NCI-H460 (cell line): ENCODE data around the gene DHDH. TPM values are rescaled to one million over a fixed set of nuclear protein-coding genes. Genes with fewer than 3 reads are reported as not detected.
"Not testable (repeated sequence)": the region's sequence is repeated elsewhere in the genome, so short reads cannot be mapped to it uniquely, and the experiment has no call there.

Experiments
- DNase-seq: peaks from one replicate; pipeline ENCODE4 v3.0.0-alpha.2; 2016; ENCODE audit warnings: low read depth; ENCODE audit errors: extremely low read depth
- total RNA-seq: library from RNA; depleted of rRNA; stranded (reverse); fragments of >200 nt; shearing (Covaris generic); gene quantifications from 2 replicates; pipeline ENCODE4 v1.2.3, GENCODE V29; 2014

DHDH gene
- total RNA-seq, 1 experiment from 2014 or later: not detected

DNA sequence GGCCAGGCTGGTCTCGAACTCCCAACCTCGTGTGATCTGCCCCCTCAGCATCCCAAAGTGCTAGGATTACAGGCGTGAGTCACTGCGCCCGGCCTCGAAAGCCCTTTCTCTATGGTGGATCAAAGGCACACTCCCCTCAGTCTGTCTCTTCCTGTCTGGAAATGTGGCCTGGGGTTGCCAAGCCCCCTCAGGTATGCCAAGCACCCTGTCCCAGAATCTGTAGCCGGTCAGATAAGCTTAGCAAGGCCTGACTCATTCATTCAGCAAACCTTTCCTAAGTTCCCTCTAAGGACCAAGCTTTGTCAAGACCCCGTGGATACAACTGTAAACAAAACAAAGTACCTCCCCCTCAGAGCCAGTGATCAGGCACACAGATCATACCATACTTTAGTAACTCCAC is 19.3 kb upstream of the DHDH start:
- DNase-seq: no peak

DNA sequence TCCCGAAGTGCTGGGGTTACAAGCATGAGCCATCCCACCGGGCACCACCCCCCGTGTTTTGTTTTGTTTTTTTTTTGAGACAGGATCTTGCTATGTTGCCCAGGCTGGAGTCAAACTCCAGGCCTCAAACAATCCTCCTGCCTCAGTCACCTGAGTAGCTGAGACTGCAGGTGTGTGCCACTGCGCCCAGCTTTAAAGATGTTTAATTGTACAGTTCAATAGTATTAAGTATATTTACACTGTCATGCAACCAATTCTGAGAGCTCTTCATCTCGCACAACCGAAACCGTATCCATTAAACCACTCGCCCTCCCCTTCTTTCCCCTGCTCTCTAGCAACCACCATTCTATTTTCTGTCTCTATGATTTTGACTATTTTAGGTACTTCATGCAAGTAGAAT is 17.7 kb upstream of the DHDH start:
- no peak for DNase-seq

DNA sequence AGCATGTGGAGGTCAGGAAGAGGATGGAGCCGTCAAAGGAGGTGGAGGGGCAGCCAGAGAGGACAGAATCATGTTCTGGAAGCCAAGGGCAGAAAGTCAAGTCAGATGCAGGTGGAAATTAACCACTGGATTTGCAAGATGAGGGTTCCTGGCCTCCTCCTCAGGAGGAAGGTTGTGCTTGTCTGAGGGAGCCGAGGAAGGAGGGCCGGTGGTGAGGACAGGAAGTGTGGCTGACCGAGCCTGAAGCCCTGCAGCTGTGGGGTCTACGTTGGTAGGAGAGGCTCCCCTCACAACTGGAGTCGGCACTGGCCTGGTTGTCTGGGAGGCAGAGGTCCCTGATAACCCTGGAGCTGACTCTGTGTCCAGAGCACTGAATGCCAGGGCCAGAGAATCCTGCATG is 15.4 kb upstream of the DHDH start:
- DNase-seq: no peak

DNA sequence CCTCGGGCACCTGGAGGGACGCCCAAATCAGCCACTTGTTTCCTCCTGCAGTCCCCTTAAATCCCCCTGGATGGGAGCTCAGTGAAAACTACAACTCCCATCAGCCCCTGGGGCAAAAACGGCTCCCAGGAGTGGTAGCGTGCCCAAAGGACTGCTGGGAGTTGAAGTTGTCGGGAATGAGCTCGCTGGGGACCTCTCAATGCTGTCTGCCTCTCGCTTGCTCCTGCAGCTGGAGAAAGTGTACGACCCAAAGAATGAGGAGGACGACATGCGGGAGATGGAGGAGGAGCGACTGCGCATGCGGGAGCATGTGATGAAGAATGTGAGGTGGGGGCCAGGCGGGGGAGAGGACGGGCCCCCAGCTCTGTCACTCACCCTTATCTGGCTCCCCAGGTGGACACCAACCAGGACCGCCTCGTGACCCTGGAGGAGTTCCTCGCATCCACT is 14.7 kb upstream of the DHDH start:
- no peak for DNase-seq

DNA sequence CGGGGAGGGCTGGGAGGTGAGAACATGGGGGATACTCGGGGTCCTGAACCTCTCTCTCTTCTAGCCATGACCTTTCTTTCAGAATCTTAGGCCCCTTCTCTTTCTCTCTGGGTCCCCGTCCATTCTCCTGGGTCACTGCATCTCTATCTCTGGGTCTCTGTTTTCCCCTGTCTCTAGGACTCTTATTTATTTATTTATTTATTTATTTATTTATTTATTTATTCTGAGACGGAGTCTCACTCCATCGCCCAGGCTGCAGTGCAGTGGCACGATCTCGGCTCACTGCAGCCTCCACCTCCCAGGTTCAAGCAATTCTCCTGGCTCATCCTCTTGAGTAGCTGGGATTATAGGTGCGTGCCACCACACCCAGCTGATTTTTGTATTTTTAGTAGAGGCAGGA is 14.2 kb upstream of the DHDH start:
- DNase-seq: not testable (repeated sequence)

DNA sequence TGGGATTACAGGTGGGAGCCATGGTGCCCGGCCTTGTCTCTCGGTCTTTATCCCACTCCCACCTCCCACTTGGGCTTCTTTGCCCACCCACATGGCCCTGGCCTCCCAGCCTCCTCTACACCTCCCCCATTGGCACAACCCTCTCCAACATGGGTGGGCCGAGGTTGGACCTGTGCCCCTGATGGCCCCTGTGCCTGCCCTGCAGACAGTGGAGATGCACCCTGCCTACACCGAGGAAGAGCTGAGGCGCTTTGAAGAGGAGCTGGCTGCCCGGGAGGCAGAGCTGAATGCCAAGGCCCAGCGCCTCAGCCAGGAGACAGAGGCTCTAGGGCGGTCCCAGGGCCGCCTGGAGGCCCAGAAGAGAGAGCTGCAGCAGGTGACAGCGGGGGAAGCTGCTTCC is 12.6 kb upstream of the DHDH start:
- no peak for DNase-seq

DNA sequence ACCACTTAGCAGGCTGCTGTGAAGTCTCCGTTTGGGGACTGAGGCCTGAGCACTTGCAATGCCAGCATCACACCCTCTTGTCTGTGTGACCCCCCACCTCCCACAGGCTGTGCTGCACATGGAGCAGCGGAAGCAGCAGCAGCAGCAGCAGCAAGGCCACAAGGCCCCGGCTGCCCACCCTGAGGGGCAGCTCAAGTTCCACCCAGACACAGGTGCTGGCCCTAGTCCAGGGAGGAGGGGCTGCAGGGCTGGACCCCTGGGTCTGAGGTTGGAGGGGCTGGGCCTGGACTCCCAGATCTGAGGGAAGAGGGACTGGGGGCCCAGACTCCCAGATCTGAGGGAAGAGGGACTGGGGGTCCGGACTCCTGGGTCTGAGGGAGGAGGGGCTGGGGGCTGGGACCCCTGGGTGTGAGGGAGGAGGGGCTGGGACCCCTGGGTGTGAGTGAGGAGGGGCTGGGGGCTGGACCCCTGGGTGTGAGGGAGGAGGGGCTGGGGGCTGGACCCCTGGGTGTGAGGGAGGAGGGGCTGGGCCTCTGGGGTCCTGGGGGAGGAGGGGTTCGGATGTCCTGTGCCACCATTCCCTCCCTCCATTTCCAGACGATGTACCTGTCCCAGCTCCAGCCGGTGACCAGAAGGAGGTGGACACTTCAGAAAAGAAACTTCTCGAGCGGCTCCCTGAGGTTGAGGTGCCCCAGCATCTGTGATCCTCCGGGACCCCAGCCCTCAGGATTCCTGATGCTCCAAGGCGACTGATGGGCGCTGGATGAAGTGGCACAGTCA is 11.6 kb upstream of the DHDH start:
- no peak for DNase-seq

DNA sequence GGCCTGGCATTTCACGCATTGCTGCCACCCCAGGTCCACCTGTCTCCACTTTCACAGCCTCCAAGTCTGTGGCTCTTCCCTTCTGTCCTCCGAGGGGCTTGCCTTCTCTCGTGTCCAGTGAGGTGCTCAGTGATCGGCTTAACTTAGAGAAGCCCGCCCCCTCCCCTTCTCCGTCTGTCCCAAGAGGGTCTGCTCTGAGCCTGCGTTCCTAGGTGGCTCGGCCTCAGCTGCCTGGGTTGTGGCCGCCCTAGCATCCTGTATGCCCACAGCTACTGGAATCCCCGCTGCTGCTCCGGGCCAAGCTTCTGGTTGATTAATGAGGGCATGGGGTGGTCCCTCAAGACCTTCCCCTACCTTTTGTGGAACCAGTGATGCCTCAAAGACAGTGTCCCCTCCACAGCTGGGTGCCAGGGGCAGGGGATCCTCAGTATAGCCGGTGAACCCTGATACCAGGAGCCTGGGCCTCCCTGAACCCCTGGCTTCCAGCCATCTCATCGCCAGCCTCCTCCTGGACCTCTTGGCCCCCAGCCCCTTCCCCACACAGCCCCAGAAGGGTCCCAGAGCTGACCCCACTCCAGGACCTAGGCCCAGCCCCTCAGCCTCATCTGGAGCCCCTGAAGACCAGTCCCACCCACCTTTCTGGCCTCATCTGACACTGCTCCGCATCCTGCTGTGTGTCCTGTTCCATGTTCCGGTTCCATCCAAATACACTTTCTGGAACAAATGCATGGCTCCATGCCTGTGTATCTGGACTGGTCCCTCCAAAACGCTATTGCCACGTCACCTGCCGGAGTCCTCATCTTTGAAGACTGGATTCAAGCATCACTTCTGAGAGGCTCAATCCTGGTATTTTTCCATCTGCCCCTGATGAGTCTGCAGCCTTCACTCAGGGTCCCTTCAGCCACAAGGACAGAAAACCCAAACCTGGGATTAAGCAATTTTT is 10.7 kb upstream of the DHDH start:
- DNase-seq: no peak

DNA sequence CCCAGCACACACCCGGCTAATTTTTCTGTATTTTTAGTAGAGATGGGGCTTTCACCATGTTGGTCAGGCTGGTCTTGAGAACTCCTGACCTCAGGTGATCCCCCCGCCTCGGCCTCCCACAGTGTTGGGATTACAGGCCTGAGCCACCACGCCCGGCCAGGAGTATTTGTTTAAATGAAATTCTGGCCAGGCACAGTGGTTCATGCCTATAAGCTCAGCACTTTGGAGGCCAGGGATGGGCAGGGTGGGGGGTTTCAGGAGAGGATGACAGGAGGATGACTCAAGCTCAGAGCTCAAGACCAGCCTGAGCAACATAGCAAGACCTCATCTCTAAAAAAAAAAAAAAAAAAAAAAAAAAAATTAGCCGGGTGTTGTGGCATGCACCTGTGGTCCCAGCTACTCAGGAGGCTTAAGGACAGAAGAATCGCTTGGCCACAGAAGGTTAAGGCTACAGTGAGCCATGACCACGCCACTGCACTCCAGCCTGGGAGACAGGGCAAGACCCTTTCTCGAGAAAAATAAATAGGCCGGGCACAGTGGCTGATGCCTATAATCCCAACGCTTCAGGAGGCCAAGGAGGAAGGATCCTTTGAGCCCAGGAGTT is 8.2 kb upstream of the DHDH start:
- DNase-seq: no peak

DNA sequence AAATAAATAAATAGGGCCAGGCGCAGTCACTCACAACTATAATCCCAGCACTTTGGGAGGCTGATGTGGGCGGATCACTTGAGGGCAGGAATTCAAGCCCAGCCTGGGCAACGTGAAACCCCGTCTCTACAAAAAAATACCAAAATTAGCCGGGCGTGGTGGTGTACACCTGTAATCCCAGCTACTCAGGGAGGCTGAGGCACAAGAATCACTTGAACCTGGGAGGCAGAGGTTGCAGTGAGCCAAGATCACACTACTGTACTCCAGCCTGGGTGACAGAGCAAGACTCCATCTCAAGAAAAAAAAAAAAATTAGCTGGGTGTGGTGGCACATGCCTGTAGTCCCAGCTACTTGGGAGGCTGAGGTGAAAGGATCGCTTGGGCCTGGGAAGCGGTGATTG is 7.6 kb upstream of the DHDH start:
- not testable (repeated sequence) for DNase-seq

DNA sequence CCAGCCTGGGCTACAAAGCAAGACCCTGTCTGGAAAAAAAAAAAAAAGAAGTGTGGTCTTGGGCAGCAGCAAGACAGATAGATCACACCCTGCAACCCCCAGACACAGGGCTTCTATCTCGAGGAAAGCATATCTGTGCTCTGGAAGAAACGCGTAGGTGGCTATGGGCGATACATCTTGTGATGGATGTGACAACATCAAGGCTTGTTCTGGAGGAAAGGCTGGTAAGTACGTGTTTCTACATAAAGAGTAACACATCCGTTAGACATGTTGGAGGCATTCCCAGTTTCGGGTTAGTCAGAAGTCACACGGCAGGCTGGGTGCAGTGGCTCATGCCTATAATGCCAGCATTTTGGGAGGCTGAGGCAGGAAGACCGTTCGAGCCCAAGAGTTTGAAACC is 6.6 kb upstream of the DHDH start:
- no peak for DNase-seq

DNA sequence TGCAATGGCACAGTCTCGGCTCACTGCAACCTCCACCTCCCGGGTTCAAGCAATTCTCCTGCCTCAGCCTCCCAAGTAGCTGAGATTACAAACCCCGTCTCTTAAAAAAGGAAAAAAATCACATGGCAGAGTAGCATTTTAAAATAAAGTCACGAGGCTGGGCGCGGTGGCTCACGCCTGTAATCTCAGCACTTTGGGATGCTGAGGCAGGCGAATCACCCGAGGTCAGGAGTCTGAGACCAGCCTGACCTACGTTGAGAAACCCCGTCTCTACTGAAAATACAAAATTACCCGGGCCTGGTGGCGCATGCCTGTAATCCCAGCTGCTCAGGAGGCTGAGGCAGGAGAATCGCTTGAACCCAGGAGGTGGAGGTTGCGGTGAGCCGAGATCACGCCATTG is 5.8 kb upstream of the DHDH start:
- DNase-seq: not testable (repeated sequence)

DNA sequence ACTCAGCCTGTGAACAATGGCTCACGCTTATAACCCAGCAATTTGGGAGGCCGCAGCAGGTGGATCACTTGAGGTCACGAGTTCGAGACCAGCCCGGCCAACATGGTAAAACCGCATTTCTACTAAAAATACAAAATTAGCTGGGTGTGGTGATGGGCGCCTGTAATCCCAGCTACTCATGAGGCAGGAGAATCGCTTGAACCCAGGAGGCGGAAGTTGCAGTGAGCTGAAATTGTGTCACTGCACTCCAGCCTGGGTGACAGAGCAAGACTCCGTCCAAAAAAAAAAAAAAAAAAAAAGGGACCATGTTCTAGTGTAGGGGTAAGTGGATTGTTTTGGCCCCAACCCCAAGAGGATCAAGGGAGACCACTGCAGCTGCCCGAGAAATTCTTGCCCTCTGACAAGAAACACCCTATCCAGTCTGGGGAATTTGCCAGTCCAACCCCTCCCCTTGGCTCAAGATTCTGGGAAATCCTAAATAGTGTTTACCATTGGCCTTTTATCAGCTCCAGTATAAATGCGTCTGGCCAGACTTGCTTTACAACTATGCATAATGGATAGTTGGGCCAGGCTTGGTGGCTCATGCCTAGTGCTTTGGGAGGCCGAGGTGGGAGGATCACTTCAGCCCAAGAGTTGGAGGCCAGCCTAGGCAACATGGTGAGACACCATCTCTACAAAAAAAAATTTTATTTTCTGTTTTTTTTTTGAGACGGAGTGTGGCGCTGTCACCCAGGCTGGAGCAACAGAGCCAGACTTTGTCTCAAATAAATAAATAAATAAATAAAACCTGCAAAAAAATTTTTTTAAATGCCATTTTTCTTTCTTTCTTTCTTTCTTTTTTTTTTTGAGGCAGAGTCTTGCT is 5.1 kb upstream of the DHDH start:
- DNase-seq: no peak

DNA sequence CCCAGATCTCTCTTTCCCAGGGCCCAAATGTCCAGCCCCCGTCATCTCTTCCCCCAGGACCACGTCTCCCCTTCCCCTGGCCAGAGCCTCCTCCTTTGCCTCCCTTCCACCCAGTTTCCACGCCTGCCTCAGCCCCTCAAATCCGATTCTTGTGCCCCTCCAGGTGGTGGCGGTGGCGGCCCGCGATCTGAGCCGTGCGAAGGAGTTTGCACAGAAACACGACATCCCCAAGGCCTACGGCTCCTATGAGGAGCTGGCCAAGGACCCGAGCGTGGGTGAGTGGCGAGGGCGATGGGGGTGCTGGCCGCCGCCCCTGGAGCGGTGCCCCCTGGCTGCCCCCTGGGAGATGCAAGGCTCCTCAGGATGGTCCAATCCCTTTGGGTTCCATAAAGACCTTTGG is 1.3 kb downstream of the DHDH start:
- no peak for DNase-seq

DNA sequence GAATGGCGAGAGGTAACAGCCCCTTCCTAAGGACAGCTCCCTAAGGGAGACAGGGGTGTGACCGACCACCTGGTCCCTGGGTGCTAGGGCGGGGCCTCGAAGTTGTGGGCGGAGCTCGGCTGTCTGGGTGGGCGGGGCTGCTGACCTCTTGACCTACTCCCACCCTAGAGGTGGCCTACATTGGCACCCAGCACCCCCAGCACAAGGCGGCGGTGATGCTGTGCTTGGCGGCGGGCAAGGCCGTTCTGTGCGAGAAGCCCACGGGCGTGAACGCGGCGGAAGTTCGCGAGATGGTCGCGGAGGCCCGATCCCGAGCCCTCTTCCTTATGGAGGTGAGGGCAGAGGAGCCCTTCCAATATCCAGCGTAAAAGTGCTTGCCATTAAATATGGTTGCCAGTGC is 2.4 kb downstream of the DHDH start:
- DNase-seq: no peak

DNA sequence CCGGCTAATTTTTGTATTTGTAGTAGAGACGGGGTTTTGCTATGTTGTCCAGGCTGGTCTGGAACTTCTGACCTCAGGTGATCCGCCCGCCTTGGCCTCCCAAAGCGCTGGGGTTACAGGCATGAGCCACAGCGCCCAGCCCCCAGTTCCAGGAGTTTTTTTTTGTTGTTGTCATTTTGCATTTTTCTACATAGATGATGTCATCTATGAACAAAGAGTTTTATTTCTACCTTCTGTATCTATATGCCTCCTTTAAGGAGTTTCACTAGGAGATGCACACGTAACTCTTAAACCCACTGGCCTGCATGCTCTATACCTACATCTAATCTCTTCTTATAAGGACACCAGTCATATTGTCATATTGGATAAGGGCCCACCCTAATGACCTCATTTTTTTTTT is 4.8 kb downstream of the DHDH start:
- no peak for DNase-seq

DNA sequence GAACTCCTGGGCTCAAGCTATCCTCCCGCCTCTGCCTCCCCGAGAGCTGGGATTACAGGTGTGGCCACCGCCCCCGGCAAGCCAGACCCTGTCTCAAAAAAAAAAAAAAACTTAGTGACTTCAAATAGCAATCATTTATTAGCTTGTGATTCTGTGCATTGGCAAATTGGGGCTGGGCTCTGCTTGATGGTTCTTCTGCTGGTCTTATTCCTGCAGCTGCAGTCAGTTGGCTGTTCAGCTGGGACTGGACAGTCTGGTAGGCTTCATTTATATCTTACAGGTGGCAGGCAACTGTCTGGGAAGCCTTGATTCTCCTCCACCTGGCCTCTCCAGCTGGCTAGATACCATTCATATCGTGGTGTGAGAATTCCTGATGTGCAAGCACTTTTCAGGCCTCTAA is 7.4 kb downstream of the DHDH start:
- no peak for DNase-seq

DNA sequence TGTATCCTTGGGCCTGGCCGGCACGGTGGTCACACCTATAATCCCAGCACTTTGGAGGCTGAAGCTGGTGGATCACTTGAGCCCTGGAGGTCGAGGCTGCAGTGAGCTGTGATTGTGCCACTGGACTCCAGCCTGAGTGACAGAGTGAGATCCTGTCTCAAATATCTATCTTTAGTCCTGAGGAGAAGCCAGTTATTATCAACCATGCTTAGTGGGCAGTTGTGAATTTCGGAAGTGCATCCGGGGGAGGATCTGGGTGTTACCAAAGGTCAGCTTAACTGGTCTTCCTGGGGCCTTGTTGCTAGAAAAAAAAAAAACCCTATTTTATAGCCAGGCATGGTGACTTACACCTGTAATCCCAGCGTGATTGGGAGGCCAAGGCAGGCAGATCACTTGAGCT is 9.6 kb downstream of the DHDH start:
- DNase-seq: no peak

DNA sequence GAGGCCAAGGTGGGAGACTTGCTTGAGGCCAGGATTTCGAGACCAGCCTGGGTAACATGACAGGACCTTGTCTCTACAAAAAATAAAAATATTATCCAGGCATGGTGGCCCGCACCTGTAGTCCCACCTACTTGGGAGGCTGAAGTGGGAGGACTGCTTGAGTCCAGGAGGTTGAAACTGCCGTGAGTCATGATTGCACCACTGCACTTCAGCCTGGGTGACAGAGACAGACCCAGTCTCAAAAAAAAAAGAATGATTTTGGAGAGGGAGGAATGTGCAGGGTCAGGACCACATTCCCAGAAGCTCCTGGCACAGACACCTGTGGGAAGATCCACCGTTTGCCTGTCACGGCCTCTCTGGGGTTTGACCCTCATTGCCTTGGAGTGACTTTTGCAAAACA is 11.9 kb downstream of the DHDH start:
- DNase-seq: no peak

DNA sequence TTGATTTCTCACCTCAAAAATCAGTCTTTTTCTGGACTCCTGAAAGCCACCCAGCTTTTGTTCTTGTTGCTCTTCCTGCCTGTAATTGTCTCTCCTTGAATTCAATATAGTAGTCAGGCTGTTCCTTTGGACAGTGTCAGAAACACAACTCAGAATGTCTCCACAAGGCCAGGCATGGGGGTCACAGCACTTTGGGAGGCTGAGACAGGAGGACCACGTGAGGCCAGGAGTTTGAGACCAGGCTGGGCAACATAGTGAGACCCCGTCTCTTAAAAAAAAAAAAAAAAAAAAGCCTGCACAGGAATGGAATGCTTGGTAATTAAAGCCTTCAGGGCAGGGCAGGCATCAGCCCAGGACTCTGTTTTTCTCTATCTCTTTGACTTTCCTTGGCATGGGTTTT is 12.3 kb downstream of the DHDH start:
- DNase-seq: no peak
